Suprapubic skin (tissue), 4 donors: Measurements from ENCODE around the gene ARHGAP19.

Experiments used
- EP300 ChIP-seq: sonication (generic); formaldehyde crosslinking; IDR thresholded peaks from one replicate; pipeline ENCODE4 v1.6.1; 2017; ENCODE audit warnings: antibody characterized with exemption
- POLR2A ChIP-seq, 2 donors: fragments of 450-650 bp; IDR thresholded peaks; one replicate each; pipeline ENCODE4 v1.6.1; 2017; ENCODE audit warnings: antibody characterized with exemption in 2 of 2, mild to moderate bottlenecking in 2 of 2, moderate library complexity in 2 of 2
- POLR2AphosphoS5 ChIP-seq, 3 donors: sonication (generic); formaldehyde crosslinking; IDR thresholded peaks; one replicate each; pipeline ENCODE4 v1.6.1; 2017; ENCODE audit warnings: antibody characterized with exemption in 3 of 3
- TF ChIP-seq, protein P1 (sequence below), 2 donors: fragments of 200-600 bp in 1 of 2; fragments of 450-650 bp in 1 of 2; sonication (generic) in 1 of 2; IDR thresholded peaks; one replicate each; pipeline ENCODE4 v1.5.1; 2016 to 2019; ENCODE audit warnings: antibody characterized with exemption in 2 of 2, mild to moderate bottlenecking in 1 of 2, moderate library complexity in 1 of 2

DNA sequence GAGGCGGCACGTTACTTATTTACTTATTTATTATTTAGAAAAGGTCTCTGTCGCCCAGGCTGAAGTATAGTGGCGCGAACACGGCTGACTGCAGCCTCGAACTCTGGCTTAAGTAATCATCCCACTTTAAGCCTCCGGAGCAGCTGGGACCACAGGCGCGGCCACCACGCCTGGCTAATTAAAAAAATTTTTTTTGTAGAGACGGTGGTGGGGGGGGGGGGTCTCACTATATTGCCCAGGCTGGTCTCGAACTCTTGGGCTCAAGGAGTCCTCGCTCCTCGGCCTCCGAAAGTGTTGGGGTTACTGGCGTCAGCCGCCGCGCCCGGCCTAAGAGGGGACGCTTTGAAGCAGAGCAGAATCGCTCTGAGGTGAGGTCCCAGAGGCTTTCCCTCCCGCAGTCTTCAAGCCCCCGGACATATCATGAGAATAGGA is 42.8 kb upstream of the ARHGAP19 start:
- TF ChIP-seq EP300, result no peak
- TF ChIP-seq, protein P1, sequence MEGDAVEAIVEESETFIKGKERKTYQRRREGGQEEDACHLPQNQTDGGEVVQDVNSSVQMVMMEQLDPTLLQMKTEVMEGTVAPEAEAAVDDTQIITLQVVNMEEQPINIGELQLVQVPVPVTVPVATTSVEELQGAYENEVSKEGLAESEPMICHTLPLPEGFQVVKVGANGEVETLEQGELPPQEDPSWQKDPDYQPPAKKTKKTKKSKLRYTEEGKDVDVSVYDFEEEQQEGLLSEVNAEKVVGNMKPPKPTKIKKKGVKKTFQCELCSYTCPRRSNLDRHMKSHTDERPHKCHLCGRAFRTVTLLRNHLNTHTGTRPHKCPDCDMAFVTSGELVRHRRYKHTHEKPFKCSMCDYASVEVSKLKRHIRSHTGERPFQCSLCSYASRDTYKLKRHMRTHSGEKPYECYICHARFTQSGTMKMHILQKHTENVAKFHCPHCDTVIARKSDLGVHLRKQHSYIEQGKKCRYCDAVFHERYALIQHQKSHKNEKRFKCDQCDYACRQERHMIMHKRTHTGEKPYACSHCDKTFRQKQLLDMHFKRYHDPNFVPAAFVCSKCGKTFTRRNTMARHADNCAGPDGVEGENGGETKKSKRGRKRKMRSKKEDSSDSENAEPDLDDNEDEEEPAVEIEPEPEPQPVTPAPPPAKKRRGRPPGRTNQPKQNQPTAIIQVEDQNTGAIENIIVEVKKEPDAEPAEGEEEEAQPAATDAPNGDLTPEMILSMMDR (IDR thresholded peaks at IDR 0.05), result no peak
- TF ChIP-seq POLR2AphosphoS5 (IDR thresholded peaks at IDR 0.05), result no peak
- no peak for TF ChIP-seq POLR2A (IDR thresholded peaks at IDR 0.05)
